Measurements from ENCODE around the gene GBX1. TPM values are rescaled to one million over a fixed set of nuclear protein-coding genes. Genes with fewer than 3 reads are reported as not detected.

Gene GBX1
- total and polyA plus RNA-seq, 2 of the 4 experiments (the other 2 are of a cell fraction): not detected

DNA sequence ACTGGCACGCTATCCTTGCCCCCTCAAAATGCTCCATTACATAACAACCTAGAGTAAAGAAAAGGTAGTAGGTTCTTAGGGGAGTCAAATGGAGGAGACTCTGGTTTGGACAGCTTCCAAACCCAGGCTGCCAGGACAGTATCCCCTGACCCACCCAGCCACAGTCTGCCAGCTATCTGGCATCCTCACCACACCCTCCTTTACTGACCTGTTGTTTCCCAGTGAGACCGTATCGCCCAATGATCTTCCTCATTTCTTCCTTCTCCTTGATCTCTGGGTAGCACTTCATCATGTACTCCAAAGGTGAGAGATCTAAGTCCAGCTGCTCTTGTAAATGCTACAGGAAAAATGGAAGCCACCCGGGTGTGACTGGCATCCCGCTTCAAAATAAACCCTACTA lies 47.9 kb upstream of the GBX1 start:
- no peak overlapping the region for H2BK120ac ChIP-seq (ENCODE audit: low read depth, low read length)
- no peak overlapping the region for H4K8ac ChIP-seq (ENCODE audit: low read depth in 2 of 2, low read length in 2 of 2)
- peaks cover 65% of the 10 kb centered on the region for H3K36me3 ChIP-seq (ENCODE audit: control insufficient read depth, insufficient read depth, low read length)
- dilution Hi-C loops (cut with HindIII; ENCODE audit: low sequenced_read_pairs, unreplicated experiment): no loop called here
- TF ChIP-seq NFE2L2 (IDR thresholded peaks at IDR 0.05; ENCODE audit: low read depth, low read length) (no peak), MXI1 (IDR thresholded peaks at IDR 0.05; ENCODE audit: borderline replicate concordance, low read depth, low read length) (no peak), RCOR1 (IDR thresholded peaks at IDR 0.05; ENCODE audit: insufficient replicate concordance, low read length) (no peak), CHD1 (IDR thresholded peaks at IDR 0.05; ENCODE audit: low read depth, low read length) (no peak)
- TF ChIP-seq, protein P1, sequence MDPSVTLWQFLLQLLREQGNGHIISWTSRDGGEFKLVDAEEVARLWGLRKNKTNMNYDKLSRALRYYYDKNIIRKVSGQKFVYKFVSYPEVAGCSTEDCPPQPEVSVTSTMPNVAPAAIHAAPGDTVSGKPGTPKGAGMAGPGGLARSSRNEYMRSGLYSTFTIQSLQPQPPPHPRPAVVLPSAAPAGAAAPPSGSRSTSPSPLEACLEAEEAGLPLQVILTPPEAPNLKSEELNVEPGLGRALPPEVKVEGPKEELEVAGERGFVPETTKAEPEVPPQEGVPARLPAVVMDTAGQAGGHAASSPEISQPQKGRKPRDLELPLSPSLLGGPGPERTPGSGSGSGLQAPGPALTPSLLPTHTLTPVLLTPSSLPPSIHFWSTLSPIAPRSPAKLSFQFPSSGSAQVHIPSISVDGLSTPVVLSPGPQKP (IDR thresholded peaks at IDR 0.05; ENCODE audit: borderline replicate concordance, low read depth, low read length): no peak
- TF ChIP-seq, protein P2, sequence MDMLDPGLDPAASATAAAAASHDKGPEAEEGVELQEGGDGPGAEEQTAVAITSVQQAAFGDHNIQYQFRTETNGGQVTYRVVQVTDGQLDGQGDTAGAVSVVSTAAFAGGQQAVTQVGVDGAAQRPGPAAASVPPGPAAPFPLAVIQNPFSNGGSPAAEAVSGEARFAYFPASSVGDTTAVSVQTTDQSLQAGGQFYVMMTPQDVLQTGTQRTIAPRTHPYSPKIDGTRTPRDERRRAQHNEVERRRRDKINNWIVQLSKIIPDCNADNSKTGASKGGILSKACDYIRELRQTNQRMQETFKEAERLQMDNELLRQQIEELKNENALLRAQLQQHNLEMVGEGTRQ (IDR thresholded peaks at IDR 0.05; ENCODE audit: low read depth, low read length): no peak
- H3K9me1 ChIP-seq (ENCODE audit: insufficient read depth, low read length): no peaks in the 10 kb centered on the region; the same call in 1 of the 2 replicates
- no peak overlapping the region for H3K9ac ChIP-seq (ENCODE audit: low read depth, low read length)
- H3K9me3 ChIP-seq (ENCODE audit: control insufficient read depth, insufficient read depth, low read length): no peaks in the 10 kb centered on the region
- no peak overlapping the region for H3K56ac ChIP-seq (ENCODE audit: extremely low read depth, insufficient read depth, low read length)
- H3K14ac ChIP-seq (replicated peaks; ENCODE audit: low read depth, low read length): no peak overlapping the region
- H3K4me1 ChIP-seq (ENCODE audit: control insufficient read depth, insufficient read depth, low read length): no peaks in the 10 kb centered on the region
- ATAC-seq (ENCODE audit: low read depth): no peak
- DNase-seq: no peak
- H2AFZ ChIP-seq (replicated peaks; ENCODE audit: low read length, poor library complexity): no peak overlapping the region
- H3K23ac ChIP-seq (ENCODE audit: low read depth, low read length): no peak overlapping the region
- H3K4me2 ChIP-seq (ENCODE audit: low read depth, low read length): no peak overlapping the region
- H2BK15ac ChIP-seq (ENCODE audit: low read depth, low read length): no peak overlapping the region
- H3K27ac ChIP-seq (ENCODE audit: insufficient read depth, low read length): no peak overlapping the region
- no peak overlapping the region for H4K5ac ChIP-seq (ENCODE audit: low read depth, low read length)
- no peak overlapping the region for H2BK5ac ChIP-seq (ENCODE audit: low read depth, low read length, poor library complexity, severe bottlenecking)
- intact Hi-C loops (cut with micrococcal nuclease): no loop called here
- no peak overlapping the region for H2BK20ac ChIP-seq (ENCODE audit: low read depth, low read length)
- H3K18ac ChIP-seq (ENCODE audit: low read depth, low read length): no peak overlapping the region
- H4K20me1 ChIP-seq (ENCODE audit: insufficient read depth, low read length): no peaks in the 10 kb centered on the region
- H3K27me3 ChIP-seq (ENCODE audit: control insufficient read depth, insufficient read depth, low read length): no peaks in the 10 kb centered on the region
- BruUV-seq (replicated peaks): no TSS peak
- H3K4ac ChIP-seq (ENCODE audit: low read depth, low read length): no peak overlapping the region
- POLR2A ChIA-PET (ENCODE audit: unreplicated experiment): no interaction called here
- CTCF ChIA-PET: no interaction called here
- WGBS, 2 experiments (ENCODE audit: extremely low coverage in 2 of 2, insufficient read length in 1 of 2): no CpG with 5 or more reads among the region's 5 CpGs
- in situ Hi-C loops (cut with MboI; ENCODE audit: low sequenced_read_pairs): no loop called here
- H3K79me1 ChIP-seq (ENCODE audit: low read depth in 1 of 2, low read length in 2 of 2): no peaks in the 10 kb centered on the region
- H2AK5ac ChIP-seq (ENCODE audit: low read depth, low read length): no peak overlapping the region
- no peak overlapping the region for H2AK9ac ChIP-seq (replicated peaks; ENCODE audit: low read depth, low read length, poor library complexity)
- H3K4me3 ChIP-seq (ENCODE audit: insufficient read depth, low read depth, low read length): no peak overlapping the region
- H4K91ac ChIP-seq (ENCODE audit: insufficient read depth, low read depth, low read length): no peak overlapping the region
